Measurements from ENCODE around the gene RRP1. TPM values are rescaled to one million over a fixed set of nuclear protein-coding genes. Genes with fewer than 3 reads are reported as not detected.

The RRP1 gene
- polyA plus RNA-seq, 2 of the 4 experiments (the other 2 are of a cell fraction) = 15.4 to 29.5 TPM

DNA sequence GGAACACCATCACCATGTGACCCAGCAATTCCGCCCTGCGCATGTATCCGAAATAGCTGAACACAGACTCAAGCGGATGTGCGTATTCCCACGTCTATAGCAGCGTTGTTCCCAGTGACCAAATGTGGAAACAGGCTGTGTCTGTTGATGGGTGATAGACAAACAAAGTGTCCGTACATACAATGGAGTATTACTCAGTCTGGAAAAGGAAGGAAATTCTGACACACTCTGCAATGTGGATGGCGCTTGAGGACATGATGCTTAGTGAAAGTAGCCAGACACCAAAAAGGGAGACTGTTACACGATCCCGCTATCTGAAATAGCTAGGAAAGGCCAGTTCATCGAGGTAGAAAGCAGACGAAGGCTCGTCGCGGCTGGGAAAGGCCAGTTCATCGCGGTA is 44.7 kb upstream of the RRP1 start:
- no peak for FAIRE-seq
- TF ChIP-seq RAD21 (conservative IDR thresholded peaks at IDR 0.05 in 1 of 2, IDR thresholded peaks at IDR 0.05 in 1 of 2) = no peak
- TF ChIP-seq, protein P1, sequence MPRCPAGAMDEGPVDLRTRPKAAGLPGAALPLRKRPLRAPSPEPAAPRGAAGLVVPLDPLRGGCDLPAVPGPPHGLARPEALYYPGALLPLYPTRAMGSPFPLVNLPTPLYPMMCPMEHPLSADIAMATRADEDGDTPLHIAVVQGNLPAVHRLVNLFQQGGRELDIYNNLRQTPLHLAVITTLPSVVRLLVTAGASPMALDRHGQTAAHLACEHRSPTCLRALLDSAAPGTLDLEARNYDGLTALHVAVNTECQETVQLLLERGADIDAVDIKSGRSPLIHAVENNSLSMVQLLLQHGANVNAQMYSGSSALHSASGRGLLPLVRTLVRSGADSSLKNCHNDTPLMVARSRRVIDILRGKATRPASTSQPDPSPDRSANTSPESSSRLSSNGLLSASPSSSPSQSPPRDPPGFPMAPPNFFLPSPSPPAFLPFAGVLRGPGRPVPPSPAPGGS (IDR thresholded peaks at IDR 0.05) = no peak
- no peak; a peak in 1 of 5 replicates for TF ChIP-seq JUN (IDR thresholded peaks at IDR 0.05)
- TF ChIP-seq, protein P2, sequence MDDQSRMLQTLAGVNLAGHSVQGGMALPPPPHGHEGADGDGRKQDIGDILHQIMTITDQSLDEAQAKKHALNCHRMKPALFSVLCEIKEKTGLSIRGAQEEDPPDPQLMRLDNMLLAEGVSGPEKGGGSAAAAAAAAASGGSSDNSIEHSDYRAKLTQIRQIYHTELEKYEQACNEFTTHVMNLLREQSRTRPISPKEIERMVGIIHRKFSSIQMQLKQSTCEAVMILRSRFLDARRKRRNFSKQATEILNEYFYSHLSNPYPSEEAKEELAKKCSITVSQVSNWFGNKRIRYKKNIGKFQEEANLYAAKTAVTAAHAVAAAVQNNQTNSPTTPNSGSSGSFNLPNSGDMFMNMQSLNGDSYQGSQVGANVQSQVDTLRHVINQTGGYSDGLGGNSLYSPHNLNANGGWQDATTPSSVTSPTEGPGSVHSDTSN (IDR thresholded peaks at IDR 0.05) = no peak
- TF ChIP-seq MYC (IDR thresholded peaks at IDR 0.05; ENCODE audit: borderline replicate concordance, low read length) = no peak
- no peak for TF ChIP-seq KDM5A (IDR thresholded peaks at IDR 0.05)
- TF ChIP-seq, protein P3, sequence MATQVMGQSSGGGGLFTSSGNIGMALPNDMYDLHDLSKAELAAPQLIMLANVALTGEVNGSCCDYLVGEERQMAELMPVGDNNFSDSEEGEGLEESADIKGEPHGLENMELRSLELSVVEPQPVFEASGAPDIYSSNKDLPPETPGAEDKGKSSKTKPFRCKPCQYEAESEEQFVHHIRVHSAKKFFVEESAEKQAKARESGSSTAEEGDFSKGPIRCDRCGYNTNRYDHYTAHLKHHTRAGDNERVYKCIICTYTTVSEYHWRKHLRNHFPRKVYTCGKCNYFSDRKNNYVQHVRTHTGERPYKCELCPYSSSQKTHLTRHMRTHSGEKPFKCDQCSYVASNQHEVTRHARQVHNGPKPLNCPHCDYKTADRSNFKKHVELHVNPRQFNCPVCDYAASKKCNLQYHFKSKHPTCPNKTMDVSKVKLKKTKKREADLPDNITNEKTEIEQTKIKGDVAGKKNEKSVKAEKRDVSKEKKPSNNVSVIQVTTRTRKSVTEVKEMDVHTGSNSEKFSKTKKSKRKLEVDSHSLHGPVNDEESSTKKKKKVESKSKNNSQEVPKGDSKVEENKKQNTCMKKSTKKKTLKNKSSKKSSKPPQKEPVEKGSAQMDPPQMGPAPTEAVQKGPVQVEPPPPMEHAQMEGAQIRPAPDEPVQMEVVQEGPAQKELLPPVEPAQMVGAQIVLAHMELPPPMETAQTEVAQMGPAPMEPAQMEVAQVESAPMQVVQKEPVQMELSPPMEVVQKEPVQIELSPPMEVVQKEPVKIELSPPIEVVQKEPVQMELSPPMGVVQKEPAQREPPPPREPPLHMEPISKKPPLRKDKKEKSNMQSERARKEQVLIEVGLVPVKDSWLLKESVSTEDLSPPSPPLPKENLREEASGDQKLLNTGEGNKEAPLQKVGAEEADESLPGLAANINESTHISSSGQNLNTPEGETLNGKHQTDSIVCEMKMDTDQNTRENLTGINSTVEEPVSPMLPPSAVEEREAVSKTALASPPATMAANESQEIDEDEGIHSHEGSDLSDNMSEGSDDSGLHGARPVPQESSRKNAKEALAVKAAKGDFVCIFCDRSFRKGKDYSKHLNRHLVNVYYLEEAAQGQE (IDR thresholded peaks at IDR 0.05) = no peak
- no peak for TF ChIP-seq ZFP36 (IDR thresholded peaks at IDR 0.05; ENCODE audit: borderline replicate concordance, partially characterized antibody)
- no peak for TF ChIP-seq RCOR1 (IDR thresholded peaks at IDR 0.05; ENCODE audit: low read depth, low read length)
- TF ChIP-seq TP53 (CRISPR knock-in tag; IDR thresholded peaks at IDR 0.05) = no peak
- no peak for TF ChIP-seq KDM1A (IDR thresholded peaks at IDR 0.05; ENCODE audit: low read depth)
- Histone ChIP-seq H3K27ac (no peak overlapping the region), H3K4me2 (no peak overlapping the region), H3K4me1 (peaks cover 58% of the 10 kb centered on the region), H3K4me3 (no peak overlapping the region), H3K9me3 (no peaks in the 10 kb centered on the region)
- ChIA-PET CTCF (interaction anchor here (0.6 to 0.7 kb wide), 2 partner anchors 29 to 265 kb away, joined by 3 to 6 read pairs; no protein-coding TSS in a partner anchor), POLR2A (no interaction called here)
- no peak for DNase-seq (ENCODE audit: low read depth in 1 of 2, low spot score in 1 of 2)
- no peak for ATAC-seq
- WGBS (ENCODE audit: missing lambda C conversion rate) = 93% methylated on average over 18 of the region's 18 CpGs

DNA sequence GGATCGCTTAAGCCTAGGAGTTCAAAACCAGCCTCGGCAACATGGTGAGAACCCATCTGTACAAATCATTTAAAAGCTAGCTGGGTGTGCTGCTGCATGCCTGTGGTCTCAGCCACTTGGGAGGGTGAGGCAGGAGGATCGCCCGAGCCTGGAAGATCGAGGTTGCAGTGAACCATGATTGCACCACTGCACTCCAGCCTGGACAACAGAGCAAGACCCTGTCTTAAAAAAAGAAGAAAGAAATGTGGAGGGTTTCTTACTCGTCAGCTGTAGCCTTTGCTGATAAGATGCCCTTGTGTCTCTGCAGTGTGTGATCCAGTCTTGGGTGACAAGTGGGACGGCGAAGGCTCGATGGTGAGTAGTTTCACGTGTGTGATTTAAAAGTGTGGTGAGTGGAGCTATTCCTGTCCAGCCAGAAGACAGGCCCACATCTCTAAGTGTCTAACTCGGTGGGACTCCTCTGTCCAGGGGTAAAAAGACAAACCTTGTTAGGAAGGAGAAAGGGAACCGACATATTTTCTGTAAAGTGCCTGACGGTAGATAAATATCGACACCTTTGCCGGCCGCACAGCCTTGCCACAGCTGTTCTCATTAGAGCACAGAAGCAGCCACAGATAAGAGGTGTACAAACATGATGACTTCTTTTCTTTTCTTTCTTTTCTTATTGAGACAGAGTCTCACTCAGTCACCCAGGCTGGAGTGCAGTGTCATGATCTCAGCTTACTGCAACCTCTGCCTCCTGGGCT is 43.4 kb upstream of the RRP1 start:
- Histone ChIP-seq H3K4me2 (no peak overlapping the region), H3K9me3 (no peaks in the 10 kb centered on the region), H3K4me1 (peaks cover 47% of the 10 kb centered on the region), H3K4me3 (no peak overlapping the region), H3K27ac (0 out of 6 replicates have a peak overlapping the region, but pooled peaks of 1 of the 2 experiments have one; percentile 29)
- DNase-seq (ENCODE audit: low read depth in 1 of 2, low spot score in 1 of 2) (no peak), ATAC-seq (no peak), FAIRE-seq (no peak)
- WGBS (ENCODE audit: missing lambda C conversion rate) = 96% methylated on average over 16 of the region's 16 CpGs
- ChIA-PET CTCF (interaction anchor here (0.7 kb wide), 1 partner anchor 18 kb away, joined by 3 read pairs; no protein-coding TSS in a partner anchor), POLR2A (no interaction called here)
- TF ChIP-seq, protein P1 (IDR thresholded peaks at IDR 0.05) = no peak
- TF ChIP-seq ZSCAN20 (CRISPR knock-in tag; IDR thresholded peaks at IDR 0.05) (no peak), KDM5A (IDR thresholded peaks at IDR 0.05) (no peak), TFCP2L1 (CRISPR knock-in tag; IDR thresholded peaks at IDR 0.05) (no peak), POLR2AphosphoS2 (conservative IDR thresholded peaks at IDR 0.05; ENCODE audit: low read length) (no peak; the same call in 1 of the 2 replicates), POLR2A (IDR thresholded peaks at IDR 0.05; ENCODE audit: low read length) (no peak), CBX2 (IDR thresholded peaks at IDR 0.05; ENCODE audit: borderline replicate concordance, low read depth) (no peak), TP53 (CRISPR knock-in tag; IDR thresholded peaks at IDR 0.05) (no peak), EHF (CRISPR knock-in tag; IDR thresholded peaks at IDR 0.05) (no peak), RARB (CRISPR knock-in tag; IDR thresholded peaks at IDR 0.05) (no peak), CHD4 (IDR thresholded peaks at IDR 0.05; ENCODE audit: borderline replicate concordance) (no peak), NPAS2 (CRISPR knock-in tag; IDR thresholded peaks at IDR 0.05; ENCODE audit: borderline replicate concordance) (no peak)
